SK-N-SH (cell line): ENCODE measurements around the gene FRS2.

Experiments
- CTCF ChIP-seq: fragments of 200-600 bp; sonication (generic); IDR thresholded peaks from 2 replicates; pipeline ENCODE4 v1.6.1; 2017; ENCODE audit warnings: antibody characterized with exemption, mild to moderate bottlenecking, moderate library complexity
- EP300 ChIP-seq, 2 experiments: IDR thresholded peaks; 2 replicates each; pipeline versions ENCODE4 v1.4.0 to v1.6.1; 2012; ENCODE audit warnings: borderline replicate concordance in 1 of 2, low read depth in 1 of 2, low read length in 1 of 2
- EZH2phosphoT487 ChIP-seq: fragments of 200-600 bp; sonication (generic); IDR thresholded peaks from 2 replicates; pipeline ENCODE4 v1.6.1; 2017; ENCODE audit warnings: low read depth, mixed run types, mild to moderate bottlenecking, antibody characterized with exemption, moderate library complexity, borderline replicate concordance
- FOXJ3 ChIP-seq: sonication (generic); formaldehyde crosslinking; IDR thresholded peaks from 2 replicates; pipeline ENCODE4 v1.5.1; 2020; ENCODE audit warnings: mild to moderate bottlenecking, missing genetic modification reagents
- GABPA ChIP-seq: IDR thresholded peaks from 2 replicates; pipeline ENCODE4 v1.4.0; 2012; ENCODE audit warnings: low read depth, mild to moderate bottlenecking
- RFX5 ChIP-seq: IDR thresholded peaks from 2 replicates; pipeline ENCODE4 v1.6.1; 2012; ENCODE audit warnings: mild to moderate bottlenecking, improper control_type of control experiment, low read length
- SIN3A ChIP-seq: IDR thresholded peaks from 2 replicates; pipeline ENCODE4 v1.6.1; 2012; ENCODE audit warnings: low read depth, mild to moderate bottlenecking, low read length, moderate library complexity, borderline replicate concordance
- SMC3 ChIP-seq: IDR thresholded peaks from 2 replicates; pipeline ENCODE4 v1.6.1; 2012; ENCODE audit warnings: low read depth, low read length, improper control_type of control experiment
- TAF1 ChIP-seq: IDR thresholded peaks from 2 replicates; pipeline ENCODE4 v1.6.1; 2012; ENCODE audit warnings: low read depth, mild to moderate bottlenecking, low read length, moderate library complexity, borderline replicate concordance
- TF ChIP-seq, protein P1 (sequence below): IDR thresholded peaks from 2 replicates; pipeline ENCODE4 v1.6.1; 2012; ENCODE audit warnings: mild to moderate bottlenecking, low read depth, low read length, moderate library complexity
- TF ChIP-seq, protein P2 (sequence below): IDR thresholded peaks from 2 replicates; pipeline ENCODE4 v1.4.0; 2012; ENCODE audit warnings: low read depth, borderline replicate concordance
- TF ChIP-seq, protein P3 (sequence below): fragments of 150-350 bp; IDR thresholded peaks from 2 replicates; pipeline ENCODE4 v1.6.1; 2017; ENCODE audit warnings: antibody characterized with exemption, low read length, low read depth, borderline replicate concordance

- TF ChIP-seq, protein P1, sequence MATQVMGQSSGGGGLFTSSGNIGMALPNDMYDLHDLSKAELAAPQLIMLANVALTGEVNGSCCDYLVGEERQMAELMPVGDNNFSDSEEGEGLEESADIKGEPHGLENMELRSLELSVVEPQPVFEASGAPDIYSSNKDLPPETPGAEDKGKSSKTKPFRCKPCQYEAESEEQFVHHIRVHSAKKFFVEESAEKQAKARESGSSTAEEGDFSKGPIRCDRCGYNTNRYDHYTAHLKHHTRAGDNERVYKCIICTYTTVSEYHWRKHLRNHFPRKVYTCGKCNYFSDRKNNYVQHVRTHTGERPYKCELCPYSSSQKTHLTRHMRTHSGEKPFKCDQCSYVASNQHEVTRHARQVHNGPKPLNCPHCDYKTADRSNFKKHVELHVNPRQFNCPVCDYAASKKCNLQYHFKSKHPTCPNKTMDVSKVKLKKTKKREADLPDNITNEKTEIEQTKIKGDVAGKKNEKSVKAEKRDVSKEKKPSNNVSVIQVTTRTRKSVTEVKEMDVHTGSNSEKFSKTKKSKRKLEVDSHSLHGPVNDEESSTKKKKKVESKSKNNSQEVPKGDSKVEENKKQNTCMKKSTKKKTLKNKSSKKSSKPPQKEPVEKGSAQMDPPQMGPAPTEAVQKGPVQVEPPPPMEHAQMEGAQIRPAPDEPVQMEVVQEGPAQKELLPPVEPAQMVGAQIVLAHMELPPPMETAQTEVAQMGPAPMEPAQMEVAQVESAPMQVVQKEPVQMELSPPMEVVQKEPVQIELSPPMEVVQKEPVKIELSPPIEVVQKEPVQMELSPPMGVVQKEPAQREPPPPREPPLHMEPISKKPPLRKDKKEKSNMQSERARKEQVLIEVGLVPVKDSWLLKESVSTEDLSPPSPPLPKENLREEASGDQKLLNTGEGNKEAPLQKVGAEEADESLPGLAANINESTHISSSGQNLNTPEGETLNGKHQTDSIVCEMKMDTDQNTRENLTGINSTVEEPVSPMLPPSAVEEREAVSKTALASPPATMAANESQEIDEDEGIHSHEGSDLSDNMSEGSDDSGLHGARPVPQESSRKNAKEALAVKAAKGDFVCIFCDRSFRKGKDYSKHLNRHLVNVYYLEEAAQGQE = no peak
- no peak for TF ChIP-seq CTCF
- TF ChIP-seq SMC3 = no peak
- TF ChIP-seq SIN3A = no peak
- no peak for TF ChIP-seq TAF1
- TF ChIP-seq EP300 (IDR thresholded peaks at IDR 0.05; ENCODE audit: borderline replicate concordance in 1 of 2, low read depth in 1 of 2, low read length in 1 of 2) = no peak
- no peak for TF ChIP-seq EZH2phosphoT487
- TF ChIP-seq GABPA = no peak
- TF ChIP-seq, protein P2, sequence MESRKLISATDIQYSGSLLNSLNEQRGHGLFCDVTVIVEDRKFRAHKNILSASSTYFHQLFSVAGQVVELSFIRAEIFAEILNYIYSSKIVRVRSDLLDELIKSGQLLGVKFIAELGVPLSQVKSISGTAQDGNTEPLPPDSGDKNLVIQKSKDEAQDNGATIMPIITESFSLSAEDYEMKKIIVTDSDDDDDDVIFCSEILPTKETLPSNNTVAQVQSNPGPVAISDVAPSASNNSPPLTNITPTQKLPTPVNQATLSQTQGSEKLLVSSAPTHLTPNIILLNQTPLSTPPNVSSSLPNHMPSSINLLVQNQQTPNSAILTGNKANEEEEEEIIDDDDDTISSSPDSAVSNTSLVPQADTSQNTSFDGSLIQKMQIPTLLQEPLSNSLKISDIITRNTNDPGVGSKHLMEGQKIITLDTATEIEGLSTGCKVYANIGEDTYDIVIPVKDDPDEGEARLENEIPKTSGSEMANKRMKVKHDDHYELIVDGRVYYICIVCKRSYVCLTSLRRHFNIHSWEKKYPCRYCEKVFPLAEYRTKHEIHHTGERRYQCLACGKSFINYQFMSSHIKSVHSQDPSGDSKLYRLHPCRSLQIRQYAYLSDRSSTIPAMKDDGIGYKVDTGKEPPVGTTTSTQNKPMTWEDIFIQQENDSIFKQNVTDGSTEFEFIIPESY = no peak
- no peak for TF ChIP-seq FOXJ3 (CRISPR knock-in tag)
- TF ChIP-seq, protein P3, sequence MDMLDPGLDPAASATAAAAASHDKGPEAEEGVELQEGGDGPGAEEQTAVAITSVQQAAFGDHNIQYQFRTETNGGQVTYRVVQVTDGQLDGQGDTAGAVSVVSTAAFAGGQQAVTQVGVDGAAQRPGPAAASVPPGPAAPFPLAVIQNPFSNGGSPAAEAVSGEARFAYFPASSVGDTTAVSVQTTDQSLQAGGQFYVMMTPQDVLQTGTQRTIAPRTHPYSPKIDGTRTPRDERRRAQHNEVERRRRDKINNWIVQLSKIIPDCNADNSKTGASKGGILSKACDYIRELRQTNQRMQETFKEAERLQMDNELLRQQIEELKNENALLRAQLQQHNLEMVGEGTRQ = no peak
- no peak for TF ChIP-seq RFX5
These were observed 29.3 kb upstream of the FRS2 start for GRCh38 chr12:69440886-69441285.
